BLaER1 (cell line): Measurements from ENCODE around the gene ZBTB21.
"Not testable (repeated sequence)": the region's sequence is repeated elsewhere in the genome, so short reads cannot be mapped to it uniquely, and the experiment has no call there.

Experiments used
- H3K27ac ChIP-seq: shearing (Covaris generic); formaldehyde crosslinking; 2 replicates; pipeline ENCODE4 v1.8.1; 2022
- H3K27me3 ChIP-seq: shearing (Covaris generic); formaldehyde crosslinking; 2 replicates; pipeline ENCODE4 v1.8.1; 2022
- H3K36me3 ChIP-seq: shearing (Covaris generic); formaldehyde crosslinking; 2 replicates; pipeline ENCODE4 v1.8.1; 2022
- H3K4me1 ChIP-seq: shearing (Covaris generic); formaldehyde crosslinking; 2 replicates; pipeline ENCODE4 v1.8.1; 2022
- H3K4me2 ChIP-seq: shearing (Covaris generic); formaldehyde crosslinking; 2 replicates; pipeline ENCODE4 v1.8.1; 2022
- H3K4me3 ChIP-seq: shearing (Covaris generic); formaldehyde crosslinking; 2 replicates; pipeline ENCODE4 v1.8.1; 2022
- H3K9ac ChIP-seq: shearing (Covaris generic); formaldehyde crosslinking; 2 replicates; pipeline ENCODE4 v1.8.1; 2022
- H3K9me3 ChIP-seq: shearing (Covaris generic); formaldehyde crosslinking; 2 replicates; pipeline ENCODE4 v1.8.1; 2022
- H4K20me1 ChIP-seq: shearing (Covaris generic); formaldehyde crosslinking; 2 replicates; pipeline ENCODE4 v1.8.1; 2022
- Cebpa-rat ChIP-seq: shearing (Covaris generic); IDR thresholded peaks from 2 replicates; pipeline ENCODE4 v1.8.1; 2022

Gene ZBTB21

DNA sequence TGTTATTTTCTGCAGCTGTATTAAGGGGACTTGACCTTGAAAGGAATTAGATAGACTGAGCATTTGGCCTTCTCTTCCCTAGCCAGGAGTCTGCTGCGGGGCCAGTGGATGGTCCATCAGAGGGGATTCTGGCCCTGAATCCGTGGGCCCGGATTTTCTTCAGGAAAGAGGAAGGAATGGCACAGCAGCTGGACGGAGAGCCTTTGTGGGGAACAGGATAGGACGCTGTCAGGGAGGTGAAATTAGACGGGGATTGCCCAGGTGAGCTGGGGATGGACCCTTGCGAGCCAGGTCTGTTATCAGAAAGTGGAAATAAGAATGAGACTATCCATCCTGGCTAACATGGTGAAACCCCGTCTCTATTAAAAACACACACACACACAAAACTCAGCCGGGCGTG is 54.6 kb downstream of the ZBTB21 start:
- Histone ChIP-seq H4K20me1 (peaks cover 22% of the 10 kb centered on the region), H3K36me3 (peaks cover 14% of the 10 kb centered on the region), H3K27ac (0 out of 2 replicates have a peak overlapping the region, but pooled peaks have one; percentile 49), H3K4me2 (peak overlapping the region; percentile 99), H3K4me1 (peaks cover 64% of the 10 kb centered on the region), H3K4me3 (no peak overlapping the region), H3K9ac (0 out of 2 replicates have a peak overlapping the region, but pooled peaks have one; percentile 6), H3K27me3 (no peaks in the 10 kb centered on the region), H3K9me3 (no peaks in the 10 kb centered on the region)
- TF ChIP-seq Cebpa-rat, result no peak

DNA sequence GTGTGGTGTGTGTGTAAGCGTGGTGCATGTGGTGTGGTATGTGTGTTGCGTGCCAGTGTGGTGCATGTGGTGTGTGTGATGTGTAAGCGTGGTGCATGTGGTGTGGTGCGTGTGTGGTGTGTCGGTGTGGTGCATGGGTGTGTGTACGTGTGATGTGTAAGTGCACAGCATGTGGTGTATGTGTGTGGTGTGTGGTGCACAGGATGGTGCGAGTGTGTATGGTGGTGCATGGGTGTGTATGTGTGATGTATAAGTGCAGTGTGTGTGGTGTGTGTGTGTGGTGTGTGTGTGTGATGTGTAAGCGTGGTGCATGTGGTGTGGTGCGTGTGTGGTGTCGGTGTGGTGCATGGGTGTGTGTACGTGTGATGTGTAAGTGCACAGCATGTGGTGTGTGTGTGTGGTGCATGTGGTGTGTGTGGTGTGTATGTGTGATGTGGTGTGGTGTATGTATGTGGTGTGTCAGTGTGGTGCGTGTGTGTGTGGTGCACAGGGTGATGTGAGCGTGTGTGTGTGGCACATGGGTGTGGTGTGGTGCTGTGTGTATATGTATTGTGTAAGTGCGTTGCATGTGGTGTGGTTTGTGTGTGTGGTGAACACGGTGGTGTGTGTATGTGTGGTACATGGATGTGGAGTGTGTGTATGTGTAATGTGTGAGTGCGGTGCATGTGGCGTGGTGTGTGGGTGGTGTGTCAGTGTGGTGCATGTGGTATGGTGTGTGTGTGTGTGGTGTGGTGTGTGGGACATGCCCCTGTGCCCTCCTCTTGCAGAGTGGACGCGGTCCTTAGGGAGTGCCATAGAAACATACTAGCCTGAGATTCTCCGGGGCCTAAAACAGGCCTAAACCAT is 55.3 kb downstream of the ZBTB21 start:
- no peak for TF ChIP-seq Cebpa-rat
- H4K20me1 ChIP-seq, result peaks cover 28% of the 10 kb centered on the region
- H3K4me2 ChIP-seq, result peak overlapping the region; percentile 99
- 0 out of 2 replicates have a peak overlapping the region, but pooled peaks have one; percentile 49 for H3K27ac ChIP-seq
- no peaks in the 10 kb centered on the region for H3K9me3 ChIP-seq
- H3K4me3 ChIP-seq, result peak overlapping the region; percentile 74
- H3K36me3 ChIP-seq, result peaks cover 20% of the 10 kb centered on the region
- peak overlapping the region; percentile 69; the same call in 1 of the 2 replicates for H3K9ac ChIP-seq
- no peaks in the 10 kb centered on the region for H3K27me3 ChIP-seq
- H3K4me1 ChIP-seq, result peaks cover 61% of the 10 kb centered on the region

DNA sequence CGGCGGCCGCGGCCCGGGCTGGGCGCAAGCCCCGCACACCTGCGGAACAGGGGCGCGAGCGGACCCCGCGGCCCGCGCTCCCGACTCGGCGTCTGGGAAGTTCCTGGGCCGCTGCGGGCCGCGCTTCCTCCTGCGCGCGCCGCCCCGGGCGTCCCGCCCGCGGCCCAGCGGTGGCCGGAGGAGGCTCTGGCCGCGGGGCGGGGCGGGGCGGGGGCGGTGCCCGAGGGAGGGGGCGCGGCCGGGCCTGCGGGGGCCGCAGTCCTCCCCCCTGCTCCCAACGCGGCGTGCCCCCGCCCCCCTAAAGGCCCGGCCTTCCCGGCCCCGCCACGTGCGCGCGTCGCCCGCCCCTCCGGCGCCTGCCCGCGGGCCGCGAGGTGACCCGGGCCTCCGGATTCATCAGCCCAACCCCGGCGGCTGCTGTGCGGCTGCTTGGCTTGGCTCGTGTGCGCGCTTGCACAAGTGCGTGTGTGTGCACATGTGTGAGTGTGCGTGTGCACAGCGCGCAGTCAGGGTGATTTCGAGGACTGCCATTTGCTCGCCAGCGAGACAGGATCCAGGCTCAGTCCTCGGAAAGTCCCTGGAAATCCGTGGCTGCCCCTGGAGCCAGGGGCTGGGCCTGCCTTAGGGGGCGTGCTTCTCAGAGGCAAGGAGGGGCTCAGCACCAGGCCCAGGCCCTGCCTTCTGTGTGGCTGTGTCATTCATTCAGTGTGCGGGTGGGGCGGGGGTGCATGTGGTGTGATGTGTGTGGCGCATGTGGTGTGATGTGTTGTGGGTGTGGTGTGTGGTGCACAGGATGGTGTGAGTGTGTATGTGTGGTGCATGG is 56.1 kb downstream of the ZBTB21 start, which contains the start of gene C2CD2:
C2CD2 (minus strand) TSS at position 188 of the 823 bp plus-strand sequence. CDS start 370 bp downstream, outside the sequence.
- no peaks in the 10 kb centered on the region for H3K27me3 ChIP-seq
- H3K4me3 ChIP-seq, result peak within 1 kb of the TSS; percentile 74
- peak within 1 kb of the TSS; percentile 81 for H3K9ac ChIP-seq
- H4K20me1 ChIP-seq, result peaks cover 30% of the 10 kb centered on the region
- TF ChIP-seq Cebpa-rat, result no peak
- no peaks in the 10 kb centered on the region for H3K9me3 ChIP-seq
- H3K27ac ChIP-seq, result peak within 1 kb of the TSS; percentile 79
- peaks cover 61% of the 10 kb centered on the region for H3K4me1 ChIP-seq
- peak within 1 kb of the TSS; percentile 99 for H3K4me2 ChIP-seq
- peaks cover 20% of the 10 kb centered on the region for H3K36me3 ChIP-seq

DNA sequence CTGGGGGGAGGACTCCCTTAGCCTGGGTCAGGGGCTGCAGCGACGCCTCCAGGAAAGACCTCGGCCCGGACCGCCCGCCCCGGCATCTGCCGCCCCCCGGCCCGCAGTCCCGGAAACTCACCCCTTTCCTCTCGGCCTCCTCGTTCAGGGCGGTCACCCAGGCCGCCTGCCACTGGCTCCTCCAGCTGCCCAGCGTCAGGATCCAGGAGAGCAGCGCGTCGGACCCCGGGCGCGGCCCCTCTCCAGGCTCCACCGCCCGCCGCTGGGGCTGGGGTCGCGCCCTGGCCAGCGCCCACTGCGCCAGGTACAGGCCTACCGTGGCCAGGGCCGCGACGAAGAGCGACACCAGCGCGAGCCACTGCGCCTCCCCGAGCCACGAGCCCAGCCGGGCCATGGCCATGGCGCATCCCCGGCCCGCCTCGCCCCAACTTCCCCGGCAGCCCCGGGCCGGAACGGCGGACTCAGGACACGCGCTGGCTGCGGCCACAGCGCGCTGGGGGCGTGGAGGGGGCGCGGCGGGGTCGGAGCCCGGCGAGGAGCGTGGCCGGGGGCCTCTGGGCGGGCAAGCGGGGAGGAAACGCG is 56.8 kb downstream of the ZBTB21 start:
- no peak for TF ChIP-seq Cebpa-rat
- no peaks in the 10 kb centered on the region for H3K27me3 ChIP-seq
- H3K9me3 ChIP-seq, result no peaks in the 10 kb centered on the region
- H3K4me2 ChIP-seq, result peak overlapping the region; percentile 99
- H3K27ac ChIP-seq, result peak overlapping the region; percentile 79
- peaks cover 61% of the 10 kb centered on the region for H3K4me1 ChIP-seq
- H3K4me3 ChIP-seq, result peak overlapping the region; percentile 74
- peaks cover 20% of the 10 kb centered on the region for H3K36me3 ChIP-seq
- peaks cover 37% of the 10 kb centered on the region for H4K20me1 ChIP-seq
- H3K9ac ChIP-seq, result peak overlapping the region; percentile 81

DNA sequence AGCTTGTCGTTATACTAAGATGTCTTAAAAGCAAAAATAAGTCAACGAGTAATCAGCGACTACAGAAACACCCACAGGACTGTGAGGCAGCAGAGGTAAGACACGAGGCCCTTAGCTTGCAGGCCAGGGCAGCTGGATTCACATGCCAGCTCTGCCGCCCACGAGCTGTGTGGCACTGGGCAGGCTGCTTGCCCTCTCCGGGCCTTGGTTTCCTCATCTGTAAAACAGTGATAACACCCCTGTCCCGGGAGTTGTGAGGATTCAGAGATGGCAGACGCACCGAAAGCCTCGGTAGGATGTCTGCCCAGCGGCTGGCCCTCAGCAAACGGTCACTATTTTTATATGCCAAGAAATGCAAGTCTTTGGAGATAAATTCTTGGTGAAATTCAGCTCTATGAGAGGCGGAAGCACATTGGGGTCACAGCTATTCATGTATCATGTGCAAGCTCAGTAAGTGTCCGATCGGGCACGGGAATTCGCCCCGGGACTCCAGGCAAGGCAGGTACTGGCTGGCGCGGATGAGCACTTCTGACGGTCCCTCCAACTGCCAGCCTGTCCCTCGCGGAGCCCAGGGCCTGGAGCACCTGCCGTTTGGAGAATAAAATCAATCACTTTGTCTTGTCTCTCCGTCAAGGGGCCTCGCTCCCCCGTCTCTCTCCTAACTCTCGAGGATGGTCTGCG is 57.5 kb downstream of the ZBTB21 start:
- TF ChIP-seq Cebpa-rat, result no peak
- H3K4me2 ChIP-seq, result peak overlapping the region; percentile 99
- peak overlapping the region; percentile 74 for H3K4me3 ChIP-seq
- peak overlapping the region; percentile 81 for H3K9ac ChIP-seq
- H3K9me3 ChIP-seq, result no peaks in the 10 kb centered on the region
- H3K4me1 ChIP-seq, result peaks cover 57% of the 10 kb centered on the region
- peaks cover 20% of the 10 kb centered on the region for H3K36me3 ChIP-seq
- peak overlapping the region; percentile 79 for H3K27ac ChIP-seq
- H4K20me1 ChIP-seq, result peaks cover 44% of the 10 kb centered on the region
- no peaks in the 10 kb centered on the region for H3K27me3 ChIP-seq

DNA sequence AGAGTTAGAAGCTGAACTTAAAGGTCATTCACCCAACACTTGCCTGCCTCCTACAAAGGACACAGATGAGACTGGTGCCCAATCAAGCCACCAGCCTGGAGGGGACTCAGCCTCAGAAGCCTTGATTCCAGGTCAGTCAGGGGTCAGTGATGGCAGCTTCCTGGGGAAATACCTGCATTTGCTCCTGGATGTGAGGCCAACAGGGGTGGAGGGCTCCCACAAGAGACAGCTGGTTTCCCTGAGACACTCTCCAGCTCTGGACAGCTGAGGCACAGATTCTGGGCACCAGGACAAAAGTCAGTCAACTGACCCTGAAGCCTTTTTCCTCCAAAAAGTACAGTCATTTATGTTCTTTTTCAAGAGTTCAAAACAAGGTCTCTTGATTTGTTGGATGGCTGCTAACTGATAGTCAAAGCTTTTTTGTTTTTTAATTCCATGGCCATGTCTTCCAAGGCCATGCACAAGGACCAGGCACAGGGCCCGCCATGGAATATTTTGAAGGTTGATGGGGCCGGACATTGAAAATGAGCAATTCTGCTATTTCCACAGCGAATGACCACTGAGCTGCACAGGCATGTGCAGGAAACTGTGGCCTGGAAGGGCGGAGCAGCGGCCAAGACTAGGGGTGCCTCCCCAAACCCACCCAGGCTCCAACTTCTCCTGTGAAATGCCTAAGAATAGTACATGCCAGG is 58.1 kb downstream of the ZBTB21 start:
- peak overlapping the region; percentile 99 for H3K4me2 ChIP-seq
- H3K9ac ChIP-seq, result no peak overlapping the region
- H3K4me3 ChIP-seq, result peak overlapping the region; percentile 74; the same call in 1 of the 2 replicates
- no peak overlapping the region for H3K27ac ChIP-seq
- H4K20me1 ChIP-seq, result peaks cover 48% of the 10 kb centered on the region
- peaks cover 20% of the 10 kb centered on the region for H3K36me3 ChIP-seq
- peaks cover 50% of the 10 kb centered on the region for H3K4me1 ChIP-seq
- no peaks in the 10 kb centered on the region for H3K27me3 ChIP-seq
- H3K9me3 ChIP-seq, result no peaks in the 10 kb centered on the region
- TF ChIP-seq Cebpa-rat, result no peak

DNA sequence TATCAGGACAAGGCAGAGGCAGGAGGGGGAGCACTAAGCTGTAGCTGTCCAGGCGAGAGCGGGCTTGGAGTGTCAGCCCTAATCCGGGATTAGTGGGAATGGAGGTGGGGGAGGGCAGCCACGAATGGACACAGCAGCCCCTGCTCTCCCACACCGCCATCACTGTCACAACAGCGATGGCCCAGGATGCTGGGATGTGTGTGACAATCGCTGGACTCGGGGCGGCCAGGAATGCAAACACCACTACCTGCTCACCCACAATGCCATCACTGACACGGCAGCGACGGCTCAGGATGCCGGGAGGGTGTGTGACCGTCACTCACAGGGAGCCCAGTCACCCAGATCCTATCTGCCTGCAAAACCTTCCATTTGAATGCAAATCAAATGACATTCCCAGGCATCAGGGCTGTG is 59.2 kb downstream of the ZBTB21 start:
- H3K27me3 ChIP-seq, result no peaks in the 10 kb centered on the region
- H3K27ac ChIP-seq, result no peak overlapping the region
- no peak for TF ChIP-seq Cebpa-rat
- peaks cover 46% of the 10 kb centered on the region for H3K4me1 ChIP-seq
- H4K20me1 ChIP-seq, result peaks cover 48% of the 10 kb centered on the region
- no peak overlapping the region for H3K4me3 ChIP-seq
- no peak overlapping the region for H3K9ac ChIP-seq
- no peak overlapping the region for H3K4me2 ChIP-seq
- no peaks in the 10 kb centered on the region for H3K9me3 ChIP-seq
- H3K36me3 ChIP-seq, result peaks cover 25% of the 10 kb centered on the region

DNA sequence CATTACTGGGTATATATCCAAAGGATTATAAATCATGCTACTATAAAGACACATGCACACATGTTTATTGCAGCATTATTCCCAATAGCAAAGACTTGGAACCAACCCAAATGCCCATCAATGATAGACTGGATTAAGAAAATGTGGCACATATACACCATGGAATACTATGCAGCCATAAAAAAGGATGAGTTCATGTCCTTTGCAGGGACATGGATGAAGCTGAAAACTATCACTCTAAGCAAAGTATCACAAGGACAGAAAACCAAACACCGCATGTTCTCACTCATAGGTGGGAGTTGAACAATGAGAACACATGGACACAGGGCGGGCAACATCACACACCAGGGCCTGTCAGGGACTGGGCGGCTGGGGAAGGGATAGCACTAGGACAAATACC is 60.5 kb downstream of the ZBTB21 start:
- not testable (repeated sequence) for H3K27me3 ChIP-seq, H3K4me2 ChIP-seq, H3K9me3 ChIP-seq, H3K4me3 ChIP-seq, H3K9ac ChIP-seq, H3K27ac ChIP-seq
- peaks cover 48% of the 10 kb centered on the region for H4K20me1 ChIP-seq
- H3K36me3 ChIP-seq, result peaks cover 32% of the 10 kb centered on the region
- peaks cover 36% of the 10 kb centered on the region for H3K4me1 ChIP-seq
